ENCODE measurements around the gene BCAS2.

BCAS2 gene

DNA sequence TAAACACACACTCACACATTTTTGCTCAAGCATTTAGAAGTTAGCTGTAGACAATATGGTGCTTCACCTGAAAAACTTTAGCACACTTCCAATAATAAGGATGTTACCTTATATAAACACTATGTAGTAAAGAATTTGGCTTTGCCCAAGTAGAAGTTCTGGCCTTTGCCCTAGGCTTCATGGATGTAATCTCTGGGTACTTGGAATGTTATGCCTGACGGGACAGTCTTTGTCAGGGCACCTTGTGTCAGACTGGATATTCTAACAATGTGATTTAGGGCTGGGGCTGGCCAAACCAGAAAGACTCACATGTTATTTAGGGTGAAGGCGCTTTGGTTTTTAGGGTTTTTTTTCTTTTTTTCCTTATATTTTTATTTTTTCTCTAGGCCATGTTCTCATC is 35.6 kb downstream of the BCAS2 start:
- no peak for TF ChIP-seq POLR2A (IDR thresholded peaks at IDR 0.05; ENCODE audit: low read length)
- TF ChIP-seq GATA1 (IDR thresholded peaks at IDR 0.05; ENCODE audit: low read depth, low read length) = no peak
- DNase-seq = no peak

DNA sequence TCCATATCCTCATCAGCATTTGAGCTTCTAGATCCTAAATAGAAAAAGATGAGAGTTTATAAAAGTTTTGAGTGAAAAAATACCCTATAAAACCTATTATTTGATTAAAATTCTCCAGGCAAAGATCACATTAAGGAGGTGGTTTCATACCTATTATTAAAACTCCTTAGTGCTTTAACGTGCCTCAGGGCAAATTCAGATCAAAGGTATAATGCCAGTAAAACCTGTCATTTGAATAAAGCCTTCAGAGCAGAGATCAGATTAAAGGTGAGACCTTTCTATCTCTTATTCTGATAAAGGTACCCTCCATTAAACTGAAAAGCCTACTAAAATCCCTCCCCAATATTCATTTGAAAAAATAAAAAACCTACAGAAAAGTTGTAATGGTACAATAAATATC is 36.1 kb downstream of the BCAS2 start:
- no peak for TF ChIP-seq GATA1 (IDR thresholded peaks at IDR 0.05; ENCODE audit: low read depth, low read length)
- no peak for TF ChIP-seq POLR2A (IDR thresholded peaks at IDR 0.05; ENCODE audit: low read length)

DNA sequence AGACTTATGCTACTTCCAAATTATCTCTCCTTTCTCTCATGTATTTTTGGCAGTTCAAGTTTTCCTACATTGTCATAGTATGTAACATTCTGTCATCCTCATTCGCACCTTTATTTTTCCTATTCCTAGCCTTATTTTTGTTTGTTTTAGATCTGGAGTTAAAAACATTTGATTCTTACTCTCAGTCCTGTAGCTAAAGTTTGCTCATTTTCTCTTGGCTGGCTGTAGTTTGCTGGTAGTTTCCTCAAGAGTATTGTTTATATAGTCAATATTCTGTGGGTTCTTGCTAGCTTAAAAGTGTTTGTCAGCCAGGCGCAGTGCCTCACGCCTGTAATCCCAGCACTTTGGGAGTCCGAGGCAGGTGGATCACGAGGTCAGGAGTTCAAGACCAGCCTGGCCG is 40.6 kb downstream of the BCAS2 start:
- DNase-seq = no peak
- TF ChIP-seq GATA1 (IDR thresholded peaks at IDR 0.05; ENCODE audit: low read depth, low read length) (no peak), POLR2A (IDR thresholded peaks at IDR 0.05; ENCODE audit: low read length) (no peak)

More for the DNA sequence above, 36.1 kb downstream of the BCAS2 start:
- DNase-seq = no peak

DNA sequence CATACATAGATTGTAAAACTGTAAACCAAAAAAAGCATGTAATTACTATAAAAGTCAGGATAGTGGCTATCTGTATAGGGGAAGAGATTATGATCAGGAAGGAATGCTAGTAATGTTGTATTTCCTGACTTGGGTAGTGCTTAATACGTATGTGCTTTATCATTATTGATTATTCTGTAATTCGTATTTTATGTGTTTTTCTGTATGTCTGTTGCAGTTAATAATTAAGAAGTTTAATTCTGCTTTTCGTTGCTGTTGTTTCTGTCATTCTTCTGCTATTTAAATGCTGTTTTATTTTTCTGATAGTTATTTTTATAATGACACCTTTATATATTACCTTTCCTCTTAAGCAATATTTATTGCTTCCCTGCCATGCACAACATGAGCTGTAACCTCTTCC is 41.1 kb downstream of the BCAS2 start:
- DNase-seq = no peak
- TF ChIP-seq GATA1 (IDR thresholded peaks at IDR 0.05; ENCODE audit: low read depth, low read length) (no peak), POLR2A (IDR thresholded peaks at IDR 0.05; ENCODE audit: low read length) (no peak)

DNA sequence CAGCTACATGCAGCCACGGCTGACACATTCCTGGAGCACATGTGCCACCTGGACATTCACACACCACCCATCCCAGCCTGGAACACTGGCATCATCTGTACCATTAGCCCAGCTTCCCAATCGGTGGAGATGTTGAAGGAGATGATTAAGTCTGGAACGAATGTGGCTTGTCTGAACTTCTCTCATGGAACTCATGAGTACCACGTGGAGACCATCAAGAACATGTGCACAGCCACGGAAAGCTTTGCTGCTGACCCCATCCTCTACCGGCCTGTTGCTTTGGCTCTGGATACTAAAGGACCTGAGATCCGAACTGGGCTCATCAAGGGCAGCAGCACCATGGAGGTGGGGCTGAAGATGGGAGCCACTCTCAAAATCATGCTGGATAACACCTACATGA is 45.4 kb downstream of the BCAS2 start:
- TF ChIP-seq POLR2A (IDR thresholded peaks at IDR 0.05; ENCODE audit: low read length) = no peak
- no peak for TF ChIP-seq GATA1 (IDR thresholded peaks at IDR 0.05; ENCODE audit: low read depth, low read length)
- no peak for DNase-seq

DNA sequence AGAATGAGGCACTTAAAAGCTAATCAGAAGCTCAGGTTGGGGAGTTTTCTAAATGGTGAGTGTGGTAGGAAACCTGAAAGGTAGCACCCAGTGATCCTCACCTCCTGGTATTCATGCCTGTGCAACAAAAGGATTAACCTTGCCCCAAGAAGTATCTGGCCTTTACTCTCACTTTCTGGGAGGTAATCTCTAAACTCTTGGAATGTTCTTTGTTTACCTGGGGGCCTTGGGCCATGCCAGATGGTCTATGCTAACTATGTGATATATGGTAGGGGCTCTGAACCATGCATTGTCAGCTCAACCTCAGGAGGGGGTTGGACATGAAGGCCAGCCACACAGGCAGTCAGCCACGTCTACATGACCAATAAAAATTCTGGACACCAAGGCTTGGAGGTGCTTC is 46.0 kb downstream of the BCAS2 start:
- no peak for DNase-seq
- TF ChIP-seq POLR2A (IDR thresholded peaks at IDR 0.05; ENCODE audit: low read length) = no peak
- no peak for TF ChIP-seq GATA1 (IDR thresholded peaks at IDR 0.05; ENCODE audit: low read depth, low read length)

DNA sequence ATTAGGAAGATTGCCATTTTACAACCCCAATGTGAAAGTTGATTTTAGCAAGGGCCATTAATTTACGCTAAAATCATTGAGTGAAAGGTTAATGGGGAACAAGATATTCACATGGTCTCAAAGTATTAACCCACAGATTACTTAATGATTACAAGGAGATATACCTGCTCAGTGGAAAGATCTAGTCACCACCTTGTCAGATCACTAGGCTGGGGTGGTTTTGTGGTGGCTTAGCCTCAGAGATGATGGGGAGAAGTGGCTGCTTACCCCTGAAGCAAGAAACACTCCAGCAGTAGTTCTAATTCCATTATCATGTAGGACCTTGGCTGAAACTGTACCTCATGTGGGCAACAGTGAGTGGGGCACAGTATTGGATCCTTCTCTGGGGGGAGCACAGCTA is 50.3 kb downstream of the BCAS2 start:
- no peak for TF ChIP-seq GATA1 (IDR thresholded peaks at IDR 0.05; ENCODE audit: low read depth, low read length)
- no peak for TF ChIP-seq POLR2A (IDR thresholded peaks at IDR 0.05; ENCODE audit: low read length)
- no peak for DNase-seq

DNA sequence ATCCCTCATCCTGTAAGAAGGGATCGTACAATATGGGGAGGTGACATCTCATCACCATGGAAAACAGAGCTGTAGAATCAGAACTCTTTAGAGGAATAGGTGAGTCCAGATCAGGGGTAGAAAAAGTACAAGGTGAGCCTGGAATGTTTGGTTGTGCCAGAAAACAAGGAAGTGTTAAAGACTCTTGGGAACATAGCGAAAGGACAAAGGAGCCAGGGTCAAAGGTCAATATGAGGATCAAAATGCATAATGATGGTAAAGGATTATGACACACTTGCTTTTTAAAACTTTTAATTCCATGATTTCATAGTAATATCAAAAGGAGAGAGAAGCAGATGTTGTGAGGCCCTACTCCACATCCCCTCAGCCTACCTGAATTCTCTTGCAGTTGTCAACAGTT is 51.2 kb downstream of the BCAS2 start:
- DNase-seq = no peak

DNA sequence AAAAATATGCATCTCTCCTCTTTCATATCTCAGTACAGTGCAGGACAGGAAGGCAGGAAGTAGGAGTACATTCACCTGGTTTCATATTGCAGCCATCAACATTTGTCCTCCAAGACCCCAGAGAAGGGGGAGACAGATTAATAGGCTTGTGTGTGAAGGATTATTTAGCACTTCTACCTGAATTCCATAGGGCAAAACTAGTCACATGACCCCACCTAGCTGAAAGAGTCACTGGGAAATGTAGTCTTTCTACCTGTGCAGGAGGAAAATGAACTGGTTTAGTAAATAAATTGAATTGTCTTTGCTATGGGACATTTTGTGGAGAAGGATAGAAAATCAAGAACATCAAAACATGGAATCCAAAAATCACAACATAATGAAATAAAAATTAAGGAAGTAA is 56.5 kb downstream of the BCAS2 start:
- TF ChIP-seq GATA1 (IDR thresholded peaks at IDR 0.05; ENCODE audit: low read depth, low read length) (no peak), POLR2A (IDR thresholded peaks at IDR 0.05; ENCODE audit: low read length) (no peak)
- DNase-seq = peak in 1 of 2 experiments; percentile 6

More for the DNA sequence above, 51.2 kb downstream of the BCAS2 start:
- no peak for TF ChIP-seq GATA1 (IDR thresholded peaks at IDR 0.05; ENCODE audit: low read depth, low read length)

DNA sequence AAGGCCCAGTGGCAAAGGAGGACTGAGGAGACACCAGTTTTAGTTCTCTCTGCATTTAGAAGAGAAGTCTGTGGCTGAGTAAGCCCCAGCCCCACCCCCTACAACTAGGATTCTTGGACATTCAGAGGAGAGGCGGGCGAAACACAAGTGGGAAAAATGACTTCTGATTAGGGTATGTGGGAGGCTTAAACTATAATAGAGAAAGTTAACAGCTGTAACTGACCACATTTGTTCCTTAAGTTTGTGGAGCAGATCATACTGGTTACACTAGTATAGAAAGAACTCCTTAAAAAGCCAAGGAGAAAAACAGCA is 59.2 kb downstream of the BCAS2 start:
- no peak for DNase-seq
- TF ChIP-seq GATA1 (IDR thresholded peaks at IDR 0.05; ENCODE audit: low read depth, low read length) (no peak), POLR2A (IDR thresholded peaks at IDR 0.05; ENCODE audit: low read length) (no peak)

DNA sequence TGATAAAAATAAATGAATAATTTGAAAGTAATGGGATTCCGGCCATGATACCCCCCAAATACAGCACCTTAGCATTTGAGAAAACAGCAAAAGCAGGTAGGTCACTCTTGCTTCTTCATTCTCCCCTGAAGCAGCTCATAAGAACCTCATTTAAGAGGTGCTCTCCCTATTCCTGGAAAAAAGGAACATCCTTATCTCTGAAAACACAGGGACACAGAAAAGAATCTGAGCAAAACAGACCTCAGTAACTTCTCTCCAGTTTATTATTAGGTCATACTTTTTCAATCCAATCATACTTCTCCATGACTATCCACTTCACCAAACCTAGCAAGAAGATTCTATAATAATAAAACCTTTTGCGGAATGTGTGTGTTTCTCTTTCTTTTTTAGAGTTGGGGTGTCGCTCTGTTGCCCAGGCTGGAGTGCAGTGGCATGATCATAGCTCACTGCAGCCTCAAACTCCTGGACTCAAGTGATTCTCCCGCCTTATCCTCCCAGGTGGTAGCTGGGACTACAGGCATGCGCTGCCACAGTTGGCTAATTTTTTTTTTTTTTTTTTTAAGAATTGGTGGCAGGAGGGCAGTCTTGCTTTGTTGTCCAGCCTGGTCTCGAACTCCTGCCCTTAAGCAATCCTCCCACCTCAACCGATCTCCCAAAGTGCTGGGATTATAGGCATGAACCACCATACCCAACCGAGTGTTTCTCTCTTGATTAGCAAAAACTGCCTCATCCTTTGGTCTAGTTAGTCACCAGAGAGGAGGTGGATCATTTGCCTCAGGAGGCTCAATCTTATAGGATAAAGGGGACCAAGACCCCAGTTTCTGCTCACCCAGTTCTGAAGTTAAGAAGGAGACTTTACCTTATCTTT is 59.8 kb downstream of the BCAS2 start:
- no peak for DNase-seq
- TF ChIP-seq GATA1 (IDR thresholded peaks at IDR 0.05; ENCODE audit: low read depth, low read length) (no peak), POLR2A (IDR thresholded peaks at IDR 0.05; ENCODE audit: low read length) (no peak)
